C4-2B (cell line): ENCODE results near the gene DNAH3.

Source experiments
- ZFX ChIP-seq: fragments of 450-650 bp; IDR thresholded peaks from 2 replicates; pipeline ENCODE4 v1.6.1; 2017
- TF ChIP-seq, protein P1 (sequence below): fragments of 450-650 bp; conservative IDR thresholded peaks from 2 replicates; pipeline ENCODE4 v1.5.1; 2017; ENCODE audit warnings: mild to moderate bottlenecking

DNA sequence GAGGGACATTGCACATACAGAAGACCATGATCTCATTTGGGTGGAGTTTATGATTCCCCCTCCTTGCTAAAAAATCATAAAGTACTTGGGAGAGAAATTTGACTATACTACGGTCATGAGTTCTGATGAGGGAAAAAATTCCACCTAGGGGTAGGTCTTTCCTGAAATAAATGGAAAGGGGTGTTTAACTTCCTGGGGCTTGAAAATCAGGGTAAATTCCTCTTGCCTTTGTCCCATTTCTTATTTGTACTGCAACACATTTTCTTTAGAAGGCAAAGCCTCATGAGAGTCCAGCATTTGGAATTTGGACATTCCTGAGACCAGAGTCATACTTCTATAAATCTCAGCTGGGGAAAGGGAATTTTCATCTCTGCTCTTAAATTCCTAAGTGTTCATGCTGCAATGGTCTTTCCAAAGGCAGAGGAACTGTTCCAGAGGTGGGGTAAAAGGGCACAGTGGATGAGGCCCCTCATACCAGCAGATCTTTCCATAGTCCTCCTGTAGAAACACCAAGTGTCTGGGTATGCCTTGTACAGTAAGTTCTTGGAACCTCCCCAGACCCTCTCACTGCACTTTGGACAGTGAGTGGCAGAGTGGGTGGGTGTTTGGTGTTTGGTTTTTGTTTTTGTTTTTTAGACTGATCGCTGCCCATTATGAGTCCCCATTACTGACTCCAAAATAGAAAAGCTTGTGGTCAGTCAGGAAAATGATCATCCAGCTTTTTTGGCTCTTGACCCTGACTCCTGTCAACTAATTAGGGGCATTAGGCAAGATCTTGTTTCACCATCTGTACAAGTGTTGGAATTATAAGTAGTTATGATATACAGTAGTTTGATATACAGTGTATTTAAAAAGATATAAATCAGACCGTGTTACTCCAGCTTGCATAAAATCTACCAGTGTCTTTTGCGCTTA lies 244.0 kb downstream of the DNAH3 start:
- TF ChIP-seq, protein P1, sequence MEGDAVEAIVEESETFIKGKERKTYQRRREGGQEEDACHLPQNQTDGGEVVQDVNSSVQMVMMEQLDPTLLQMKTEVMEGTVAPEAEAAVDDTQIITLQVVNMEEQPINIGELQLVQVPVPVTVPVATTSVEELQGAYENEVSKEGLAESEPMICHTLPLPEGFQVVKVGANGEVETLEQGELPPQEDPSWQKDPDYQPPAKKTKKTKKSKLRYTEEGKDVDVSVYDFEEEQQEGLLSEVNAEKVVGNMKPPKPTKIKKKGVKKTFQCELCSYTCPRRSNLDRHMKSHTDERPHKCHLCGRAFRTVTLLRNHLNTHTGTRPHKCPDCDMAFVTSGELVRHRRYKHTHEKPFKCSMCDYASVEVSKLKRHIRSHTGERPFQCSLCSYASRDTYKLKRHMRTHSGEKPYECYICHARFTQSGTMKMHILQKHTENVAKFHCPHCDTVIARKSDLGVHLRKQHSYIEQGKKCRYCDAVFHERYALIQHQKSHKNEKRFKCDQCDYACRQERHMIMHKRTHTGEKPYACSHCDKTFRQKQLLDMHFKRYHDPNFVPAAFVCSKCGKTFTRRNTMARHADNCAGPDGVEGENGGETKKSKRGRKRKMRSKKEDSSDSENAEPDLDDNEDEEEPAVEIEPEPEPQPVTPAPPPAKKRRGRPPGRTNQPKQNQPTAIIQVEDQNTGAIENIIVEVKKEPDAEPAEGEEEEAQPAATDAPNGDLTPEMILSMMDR = no peak
- no peak for TF ChIP-seq ZFX
